ENCODE data around the gene C14orf39.
"Not testable (repeated sequence)": the region's sequence is repeated elsewhere in the genome, so short reads cannot be mapped to it uniquely, and the experiment has no call there.

DNA sequence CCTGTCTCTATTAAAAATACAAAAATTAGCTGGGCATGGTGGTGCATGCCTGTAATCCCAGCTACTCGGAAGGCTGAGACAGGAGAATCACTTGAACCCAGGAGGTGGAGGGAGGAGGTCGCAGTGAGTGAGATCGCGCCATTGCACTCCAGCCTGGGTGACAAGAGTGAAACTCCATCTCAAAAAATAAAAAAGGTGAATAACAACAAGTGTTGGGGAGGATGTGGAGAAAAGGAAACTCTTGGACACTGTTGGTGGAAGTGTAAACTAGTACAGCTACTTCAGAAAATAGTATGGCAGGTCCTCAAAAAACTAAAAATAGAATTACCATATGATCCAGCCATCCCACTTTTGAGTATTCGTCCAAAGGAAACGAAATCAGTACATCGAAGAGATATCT, 5.6 kb downstream of the C14orf39 start:
- TF ChIP-seq, protein P1, sequence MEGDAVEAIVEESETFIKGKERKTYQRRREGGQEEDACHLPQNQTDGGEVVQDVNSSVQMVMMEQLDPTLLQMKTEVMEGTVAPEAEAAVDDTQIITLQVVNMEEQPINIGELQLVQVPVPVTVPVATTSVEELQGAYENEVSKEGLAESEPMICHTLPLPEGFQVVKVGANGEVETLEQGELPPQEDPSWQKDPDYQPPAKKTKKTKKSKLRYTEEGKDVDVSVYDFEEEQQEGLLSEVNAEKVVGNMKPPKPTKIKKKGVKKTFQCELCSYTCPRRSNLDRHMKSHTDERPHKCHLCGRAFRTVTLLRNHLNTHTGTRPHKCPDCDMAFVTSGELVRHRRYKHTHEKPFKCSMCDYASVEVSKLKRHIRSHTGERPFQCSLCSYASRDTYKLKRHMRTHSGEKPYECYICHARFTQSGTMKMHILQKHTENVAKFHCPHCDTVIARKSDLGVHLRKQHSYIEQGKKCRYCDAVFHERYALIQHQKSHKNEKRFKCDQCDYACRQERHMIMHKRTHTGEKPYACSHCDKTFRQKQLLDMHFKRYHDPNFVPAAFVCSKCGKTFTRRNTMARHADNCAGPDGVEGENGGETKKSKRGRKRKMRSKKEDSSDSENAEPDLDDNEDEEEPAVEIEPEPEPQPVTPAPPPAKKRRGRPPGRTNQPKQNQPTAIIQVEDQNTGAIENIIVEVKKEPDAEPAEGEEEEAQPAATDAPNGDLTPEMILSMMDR (IDR thresholded peaks at IDR 0.05), result not testable (repeated sequence)
- not testable (repeated sequence) for TF ChIP-seq POLR2A (IDR thresholded peaks at IDR 0.05)

All from uterus (tissue), 2 donors.